Osteocyte (in vitro differentiated cells): ENCODE measurements around the gene ATF4. TPM values are rescaled to one million over a fixed set of nuclear protein-coding genes. Genes with fewer than 3 reads are reported as not detected.
"Not testable (repeated sequence)": the region's sequence is repeated elsewhere in the genome, so short reads cannot be mapped to it uniquely, and the experiment has no call there.

Experiments used
- DNase-seq: peaks from one replicate; pipeline ENCODE4 v3.0.0; 2021; ENCODE audit warnings: mixed read lengths; ENCODE audit not compliant: unreplicated experiment; ENCODE audit errors: extremely low spot score
- H3K27ac Mint-ChIP-seq: one replicate; pipeline ENCODE4 v1.8.0; 2021; ENCODE audit warnings: mild to moderate bottlenecking, mixed read lengths; ENCODE audit not compliant: unreplicated experiment
- H3K27me3 Mint-ChIP-seq: one replicate; pipeline ENCODE4 v1.8.0; 2021; ENCODE audit warnings: mixed read lengths; ENCODE audit not compliant: unreplicated experiment
- H3K36me3 Mint-ChIP-seq: one replicate; pipeline ENCODE4 v1.8.0; 2021; ENCODE audit warnings: mixed read lengths; ENCODE audit not compliant: unreplicated experiment
- H3K4me1 Mint-ChIP-seq: one replicate; pipeline ENCODE4 v1.8.0; 2021; ENCODE audit warnings: mixed read lengths; ENCODE audit not compliant: unreplicated experiment
- H3K4me3 Mint-ChIP-seq: one replicate; pipeline ENCODE4 v1.8.0; 2021; ENCODE audit warnings: mild to moderate bottlenecking, moderate library complexity, mixed read lengths; ENCODE audit not compliant: unreplicated experiment
- H3K9me3 Mint-ChIP-seq: one replicate; pipeline ENCODE4 v1.8.0; 2021; ENCODE audit warnings: mixed read lengths; ENCODE audit not compliant: unreplicated experiment
- CTCF ChIP-seq: fragments of 200-600 bp; sonication (generic); IDR thresholded peaks from 2 replicates; pipeline ENCODE4 v1.5.0; 2021; ENCODE audit warnings: antibody characterized with exemption, mild to moderate bottlenecking, moderate library complexity
- total RNA-seq: library from RNA; stranded (reverse); gene quantifications from 2 replicates; pipeline ENCODE4 v1.2.1, GENCODE V29; 2021

ATF4 gene
- total RNA-seq, 1 donor from 2014 or later: 408 TPM

- Mint-ChIP-seq H3K27me3 (no peaks in the 10 kb centered on the region), H3K4me1 (peaks cover 47% of the 10 kb centered on the region), H3K36me3 (peaks cover 38% of the 10 kb centered on the region), H3K9me3 (no peaks in the 10 kb centered on the region), H3K4me3 (peak overlapping the region; percentile 92), H3K27ac (peak overlapping the region; percentile 95)
- peak; percentile 99 for DNase-seq
- TF ChIP-seq CTCF: peak; percentile 45
Measured at GRCh38 chr22:39519681-39520225, 609 bp upstream of the ATF4 start.

GRCh38 chr22:39521106-39521885 is 934 bp downstream of the ATF4 start:
- Mint-ChIP-seq H3K36me3 (peaks cover 38% of the 10 kb centered on the region), H3K27ac (peak overlapping the region; percentile 95), H3K4me1 (peaks cover 58% of the 10 kb centered on the region), H3K4me3 (peak overlapping the region; percentile 92)
- not testable (repeated sequence) for DNase-seq, H3K27me3 Mint-ChIP-seq, H3K9me3 Mint-ChIP-seq

GRCh38 chr22:39522091-39522490 is 1.7 kb downstream of the ATF4 start:
- Mint-ChIP-seq H3K27ac (peak overlapping the region; percentile 95), H3K36me3 (peaks cover 38% of the 10 kb centered on the region), H3K4me3 (peak overlapping the region; percentile 92), H3K4me1 (peaks cover 60% of the 10 kb centered on the region)
- not testable (repeated sequence) for H3K27me3 Mint-ChIP-seq, DNase-seq, H3K9me3 Mint-ChIP-seq

GRCh38 chr22:39522567-39523300 is 2.4 kb downstream of the ATF4 start:
- H3K36me3 Mint-ChIP-seq: peaks cover 38% of the 10 kb centered on the region
- H3K9me3 Mint-ChIP-seq: no peaks in the 10 kb centered on the region
- TF ChIP-seq CTCF: no peak
- H3K27me3 Mint-ChIP-seq: no peaks in the 10 kb centered on the region
- peaks cover 65% of the 10 kb centered on the region for H3K4me1 Mint-ChIP-seq
- DNase-seq: no peak
- peak overlapping the region; percentile 92 for H3K4me3 Mint-ChIP-seq
- peak overlapping the region; percentile 95 for H3K27ac Mint-ChIP-seq

GRCh38 chr22:39524089-39524752 is 3.9 kb downstream of the ATF4 start:
- no peak for TF ChIP-seq CTCF
- peaks cover 65% of the 10 kb centered on the region for H3K4me1 Mint-ChIP-seq
- no peaks in the 10 kb centered on the region for H3K9me3 Mint-ChIP-seq
- H3K36me3 Mint-ChIP-seq: peaks cover 38% of the 10 kb centered on the region
- peak overlapping the region; percentile 39 for H3K27ac Mint-ChIP-seq
- H3K4me3 Mint-ChIP-seq: peak overlapping the region; percentile 38
- DNase-seq: no peak
- H3K27me3 Mint-ChIP-seq: no peaks in the 10 kb centered on the region
